WTC11 (cell line): ENCODE measurements around the gene B3GLCT. TPM values are rescaled to one million over a fixed set of nuclear protein-coding genes. Genes with fewer than 3 reads are reported as not detected.

Experiments
- ATAC-seq: fragments of 200-7000 bp; cut with Tn5 transposase; 2 replicates; pipeline ENCODE4 v1.10.0; 2021; ENCODE audit warnings: mild to moderate bottlenecking, moderate library complexity
- CTCF ChIA-PET: fragments of 300-600 bp; sonication (Branson Sonifier 250); formaldehyde crosslinking; loops from one replicate; lab custom pipeline; 2021; ENCODE audit warnings: antibody characterized with exemption; lab: Charles Lee
- POLR2A ChIA-PET: fragments of 350-600 bp; sonication (Branson Sonifier 250); formaldehyde crosslinking; loops from one replicate; lab custom pipeline; 2021; ENCODE audit warnings: antibody characterized with exemption; lab: Charles Lee
- DNase-seq: peaks from one replicate; pipeline ENCODE4 v3.0.0; 2021; ENCODE audit warnings: low spot score
- H3K27ac Mint-ChIP-seq: 2 replicates; pipeline ENCODE4 v1.8.0; 2021; ENCODE audit warnings: mixed read lengths
- H3K27me3 Mint-ChIP-seq: 2 replicates; pipeline ENCODE4 v1.8.0; 2021; ENCODE audit warnings: low read depth, mild to moderate bottlenecking, moderate library complexity, mixed read lengths
- H3K36me3 Mint-ChIP-seq: 2 replicates; pipeline ENCODE4 v1.8.0; 2021; ENCODE audit warnings: mixed read lengths
- H3K4me1 Mint-ChIP-seq: 2 replicates; pipeline ENCODE4 v1.8.0; 2022; ENCODE audit warnings: mixed read lengths
- H3K4me3 Mint-ChIP-seq: 2 replicates; pipeline ENCODE4 v1.8.0; 2021; ENCODE audit warnings: mild to moderate bottlenecking, moderate library complexity, mixed read lengths
- H3K9me3 Mint-ChIP-seq: 2 replicates; pipeline ENCODE4 v1.8.0; 2021; ENCODE audit warnings: mixed read lengths
- CBFB ChIP-seq: sonication (generic); formaldehyde crosslinking; IDR thresholded peaks from 2 replicates; pipeline ENCODE4 v1.8.1; 2022; ENCODE audit warnings: mild to moderate bottlenecking, low read depth, missing genetic modification reagents
- CREB1 ChIP-seq: sonication (generic); formaldehyde crosslinking; IDR thresholded peaks from 2 replicates; pipeline ENCODE4 v1.8.0; 2023; ENCODE audit warnings: mild to moderate bottlenecking, missing genetic modification reagents
- E2F5 ChIP-seq: sonication (generic); formaldehyde crosslinking; IDR thresholded peaks from 2 replicates; pipeline ENCODE4 v1.8.1; 2022; ENCODE audit warnings: mild to moderate bottlenecking, moderate library complexity, missing genetic modification reagents
- ELF4 ChIP-seq: sonication (generic); formaldehyde crosslinking; IDR thresholded peaks from 2 replicates; pipeline ENCODE4 v1.8.1; 2022; ENCODE audit warnings: low read depth, mild to moderate bottlenecking, moderate library complexity, missing genetic modification reagents
- FOXP1 ChIP-seq: sonication (generic); formaldehyde crosslinking; IDR thresholded peaks from 2 replicates; pipeline ENCODE4 v1.8.0; 2022; ENCODE audit warnings: missing genetic modification reagents, mild to moderate bottlenecking, moderate library complexity, borderline replicate concordance
- PREB ChIP-seq: sonication (generic); formaldehyde crosslinking; IDR thresholded peaks from 2 replicates; pipeline ENCODE4 v1.8.1; 2022; ENCODE audit warnings: mild to moderate bottlenecking, missing genetic modification reagents, moderate library complexity, borderline replicate concordance
- PRRX2 ChIP-seq: fragments of 250-450 bp; sonication (Bioruptor Pico); IDR thresholded peaks from 2 replicates; pipeline ENCODE4 v1.8.0; 2021; ENCODE audit warnings: mild to moderate bottlenecking
- RORB ChIP-seq: fragments of 250-450 bp; sonication (Bioruptor Pico); IDR thresholded peaks from 2 replicates; pipeline ENCODE4 v1.9.0; 2021; ENCODE audit warnings: mild to moderate bottlenecking
- STAT6 ChIP-seq: sonication (generic); formaldehyde crosslinking; conservative IDR thresholded peaks from 2 replicates; pipeline ENCODE4 v1.8.1; 2023; ENCODE audit warnings: mild to moderate bottlenecking, low read depth, missing genetic modification reagents, moderate library complexity
- USF1 ChIP-seq: sonication (generic); formaldehyde crosslinking; IDR thresholded peaks from 2 replicates; pipeline ENCODE4 v1.8.0; 2022; ENCODE audit warnings: mild to moderate bottlenecking, missing genetic modification reagents
- USF2 ChIP-seq: sonication (generic); formaldehyde crosslinking; IDR thresholded peaks from 2 replicates; pipeline ENCODE4 v1.8.1; 2023; ENCODE audit warnings: mild to moderate bottlenecking, missing genetic modification reagents, moderate library complexity
- ZBTB43 ChIP-seq: sonication (generic); formaldehyde crosslinking; IDR thresholded peaks from 2 replicates; pipeline ENCODE4 v1.8.1; 2023; ENCODE audit warnings: mild to moderate bottlenecking, missing genetic modification reagents
- ZNF138 ChIP-seq: sonication (generic); formaldehyde crosslinking; conservative IDR thresholded peaks from 2 replicates; pipeline ENCODE4 v1.8.1; 2022; ENCODE audit warnings: mild to moderate bottlenecking, moderate library complexity, missing genetic modification reagents
- ZNF423 ChIP-seq: fragments of 250-450 bp; sonication (Bioruptor Pico); IDR thresholded peaks from 2 replicates; pipeline ENCODE4 v2.1.2; 2022; ENCODE audit warnings: mild to moderate bottlenecking, moderate library complexity
- ZNF532 ChIP-seq: fragments of 250-450 bp; sonication (Bioruptor Pico); IDR thresholded peaks from 2 replicates; pipeline ENCODE4 v1.9.0; 2021; ENCODE audit warnings: mild to moderate bottlenecking, borderline replicate concordance
- ZSCAN18 ChIP-seq: fragments of 250-450 bp; sonication (Bioruptor Pico); IDR thresholded peaks from 2 replicates; pipeline ENCODE4 v2.1.2; 2022; ENCODE audit warnings: mild to moderate bottlenecking, moderate library complexity
- total RNA-seq: library from RNA; stranded (reverse); gene quantifications from 3 replicates; pipeline ENCODE4 v1.2.3, GENCODE V29; 2021

Gene B3GLCT
- total RNA-seq, 1 experiment from 2014 or later: 2.4 TPM

- H3K4me3 Mint-ChIP-seq: no peak overlapping the region
- peak; percentile 91 for ATAC-seq
- peak overlapping the region; percentile 42; the same call in 1 of the 2 replicates for H3K27ac Mint-ChIP-seq
- TF ChIP-seq E2F5 (CRISPR knock-in tag): no peak
- TF ChIP-seq, all 79 proteins: peak for 0
- H3K36me3 Mint-ChIP-seq: no peaks in the 10 kb centered on the region
- H3K27me3 Mint-ChIP-seq: no peaks in the 10 kb centered on the region
- ChIA-PET POLR2A (no interaction called here), CTCF (interaction anchor here (0.7 to 1.3 kb wide), 4 partner anchors 9 to 465 kb away, joined by 3 to 4 read pairs (median 3); no protein-coding TSS in a partner anchor)
- DNase-seq: no peak
- no peaks in the 10 kb centered on the region for H3K4me1 Mint-ChIP-seq
- no peaks in the 10 kb centered on the region; the same call in 1 of the 2 replicates for H3K9me3 Mint-ChIP-seq
Measured at GRCh38 chr13:31234729-31235128, 35.0 kb downstream of the B3GLCT start.

GRCh38 chr13:31236211-31236786, 36.5 kb downstream of the B3GLCT start:
- Mint-ChIP-seq H3K4me1 (no peaks in the 10 kb centered on the region), H3K36me3 (no peaks in the 10 kb centered on the region), H3K4me3 (no peak overlapping the region), H3K9me3 (no peaks in the 10 kb centered on the region; the same call in 1 of the 2 replicates), H3K27me3 (no peaks in the 10 kb centered on the region), H3K27ac (no peak overlapping the region)
- CTCF ChIA-PET: interaction anchor here (0.6 to 2.8 kb wide), 11 partner anchors 9 to 188 kb away, joined by 3 to 31 read pairs (median 4); partner anchors contain the start of gene B3GLCT
- ATAC-seq (peak; percentile 65; the same call in 1 of the 2 replicates), DNase-seq (no peak)
- POLR2A ChIA-PET: no interaction called here
- TF ChIP-seq USF2 (CRISPR knock-in tag): no peak
- TF ChIP-seq ELF4 (CRISPR knock-in tag): no peak
- no peak for TF ChIP-seq CBFB (CRISPR knock-in tag)
- no peak for TF ChIP-seq CREB1 (CRISPR knock-in tag)
- TF ChIP-seq RORB (CRISPR knock-in tag): no peak
- TF ChIP-seq PRRX2 (CRISPR knock-in tag): no peak
- TF ChIP-seq FOXP1: no peak
- no peak for TF ChIP-seq ZSCAN18
- no peak for TF ChIP-seq ZNF138 (CRISPR knock-in tag)
- TF ChIP-seq ZNF423: no peak

GRCh38 chr13:31240921-31241320, 41.1 kb downstream of the B3GLCT start:
- CTCF ChIA-PET: no interaction called here
- no peak overlapping the region for H3K4me3 Mint-ChIP-seq
- no peak for ATAC-seq
- no peak for DNase-seq
- no peaks in the 10 kb centered on the region for H3K4me1 Mint-ChIP-seq
- POLR2A ChIA-PET: no interaction called here
- no peaks in the 10 kb centered on the region for H3K27me3 Mint-ChIP-seq
- no peak overlapping the region for H3K27ac Mint-ChIP-seq
- no peaks in the 10 kb centered on the region for H3K9me3 Mint-ChIP-seq
- no peaks in the 10 kb centered on the region for H3K36me3 Mint-ChIP-seq
- TF ChIP-seq ZNF532 (CRISPR knock-in tag): no peak
- TF ChIP-seq USF1 (CRISPR knock-in tag): no peak
- TF ChIP-seq ZBTB43: no peak
- TF ChIP-seq STAT6 (CRISPR knock-in tag): no peak
- no peak for TF ChIP-seq RORB (CRISPR knock-in tag)
- no peak for TF ChIP-seq PREB (CRISPR knock-in tag)
